Epithelial cell of esophagus (primary cell): ENCODE data around the gene MARCHF10.
A peak's percentile ranks its signal among the peaks of the same experiment; 100 is the strongest.

Experiments used
- DNase-seq: peaks from one replicate; pipeline ENCODE4 v3.0.0; 2010; ENCODE audit warnings: low read depth
- H3K4me3 ChIP-seq: 2 replicates; pipeline ENCODE4 v1.5.1; 2011; ENCODE audit warnings: mild to moderate bottlenecking, low read length, control low read depth
- TF ChIP-seq, protein P1 (sequence below): IDR thresholded peaks from 2 replicates; pipeline ENCODE4 v1.5.1; 2011; ENCODE audit warnings: low read depth, mild to moderate bottlenecking, low read length, control low read depth, inconsistent platforms; ENCODE audit not compliant: insufficient read depth; ENCODE audit errors: missing control alignments

The MARCHF10 gene

DNA sequence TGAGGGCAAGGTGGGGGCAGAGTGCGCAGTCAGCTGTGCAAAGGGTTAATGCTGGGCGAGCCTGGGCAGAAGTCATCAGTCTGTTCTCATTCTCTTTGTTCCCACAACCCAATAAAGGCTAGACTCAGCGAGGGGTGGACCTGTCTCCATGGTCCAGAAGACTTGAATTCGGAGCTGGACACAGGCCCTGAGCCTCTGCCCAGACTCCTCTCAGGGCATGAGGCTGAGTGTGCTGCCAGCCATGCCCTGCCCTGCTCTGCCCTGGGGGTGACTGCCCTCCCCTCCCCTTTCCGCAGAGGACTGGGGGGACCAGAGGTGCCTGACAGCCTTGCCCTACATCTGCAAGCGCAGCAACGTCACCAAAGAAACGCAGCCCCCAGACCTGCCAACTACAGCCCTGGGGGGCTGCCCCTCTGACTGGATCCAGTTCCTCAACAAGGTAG is 126.2 kb downstream of the MARCHF10 start:
- no peak for DNase-seq
- no peak overlapping the region for H3K4me3 ChIP-seq
- TF ChIP-seq, protein P1, sequence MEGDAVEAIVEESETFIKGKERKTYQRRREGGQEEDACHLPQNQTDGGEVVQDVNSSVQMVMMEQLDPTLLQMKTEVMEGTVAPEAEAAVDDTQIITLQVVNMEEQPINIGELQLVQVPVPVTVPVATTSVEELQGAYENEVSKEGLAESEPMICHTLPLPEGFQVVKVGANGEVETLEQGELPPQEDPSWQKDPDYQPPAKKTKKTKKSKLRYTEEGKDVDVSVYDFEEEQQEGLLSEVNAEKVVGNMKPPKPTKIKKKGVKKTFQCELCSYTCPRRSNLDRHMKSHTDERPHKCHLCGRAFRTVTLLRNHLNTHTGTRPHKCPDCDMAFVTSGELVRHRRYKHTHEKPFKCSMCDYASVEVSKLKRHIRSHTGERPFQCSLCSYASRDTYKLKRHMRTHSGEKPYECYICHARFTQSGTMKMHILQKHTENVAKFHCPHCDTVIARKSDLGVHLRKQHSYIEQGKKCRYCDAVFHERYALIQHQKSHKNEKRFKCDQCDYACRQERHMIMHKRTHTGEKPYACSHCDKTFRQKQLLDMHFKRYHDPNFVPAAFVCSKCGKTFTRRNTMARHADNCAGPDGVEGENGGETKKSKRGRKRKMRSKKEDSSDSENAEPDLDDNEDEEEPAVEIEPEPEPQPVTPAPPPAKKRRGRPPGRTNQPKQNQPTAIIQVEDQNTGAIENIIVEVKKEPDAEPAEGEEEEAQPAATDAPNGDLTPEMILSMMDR, result no peak

DNA sequence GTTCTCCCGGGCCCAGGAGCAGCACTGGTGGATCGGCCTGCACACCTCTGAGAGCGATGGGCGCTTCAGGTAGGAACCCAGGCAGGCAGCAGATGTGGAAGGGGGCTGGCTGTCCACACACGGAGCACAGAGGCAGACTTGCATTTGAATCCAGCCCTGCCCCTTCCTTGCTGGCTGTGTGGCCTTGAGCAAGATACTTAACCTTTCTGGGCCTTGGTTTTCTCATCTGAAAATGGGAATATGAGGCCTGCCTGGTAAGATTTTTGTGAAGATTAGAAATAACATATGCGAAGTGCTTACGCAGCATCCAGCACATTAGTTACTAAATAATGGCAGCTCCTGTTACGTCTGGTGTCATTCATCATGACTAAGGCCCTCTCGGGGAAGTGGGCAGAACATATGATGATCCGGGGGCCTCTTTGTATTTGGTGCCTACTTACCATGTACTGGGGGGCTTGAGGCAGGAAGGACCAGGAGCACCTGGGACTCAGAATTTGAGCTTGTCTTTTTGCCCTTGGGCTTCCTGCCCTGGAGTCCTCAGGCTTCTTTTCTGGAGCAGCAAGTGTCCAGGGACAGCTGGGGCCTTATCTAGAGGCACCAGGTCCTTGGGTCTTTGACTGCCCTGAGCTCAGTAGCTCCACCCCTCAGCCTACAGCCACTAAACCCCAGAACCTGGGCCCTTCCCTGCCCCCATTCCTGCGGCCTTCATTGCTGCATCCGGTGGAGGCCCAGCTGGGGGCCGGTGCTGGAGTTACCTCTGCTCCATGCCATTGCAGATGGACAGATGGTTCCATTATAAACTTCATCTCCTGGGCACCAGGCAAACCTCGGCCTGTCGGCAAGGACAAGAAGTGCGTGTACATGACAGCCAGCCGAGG is 126.8 kb downstream of the MARCHF10 start:
- no peak for DNase-seq
- no peak overlapping the region for H3K4me3 ChIP-seq
- TF ChIP-seq, protein P1, result no peak

- DNase-seq, result peak; percentile 55
- TF ChIP-seq, protein P1, result no peak
- no peak overlapping the region for H3K4me3 ChIP-seq
These were observed 127.5 kb downstream of the MARCHF10 start for GRCh38 chr17:62680541-62681052.

DNA sequence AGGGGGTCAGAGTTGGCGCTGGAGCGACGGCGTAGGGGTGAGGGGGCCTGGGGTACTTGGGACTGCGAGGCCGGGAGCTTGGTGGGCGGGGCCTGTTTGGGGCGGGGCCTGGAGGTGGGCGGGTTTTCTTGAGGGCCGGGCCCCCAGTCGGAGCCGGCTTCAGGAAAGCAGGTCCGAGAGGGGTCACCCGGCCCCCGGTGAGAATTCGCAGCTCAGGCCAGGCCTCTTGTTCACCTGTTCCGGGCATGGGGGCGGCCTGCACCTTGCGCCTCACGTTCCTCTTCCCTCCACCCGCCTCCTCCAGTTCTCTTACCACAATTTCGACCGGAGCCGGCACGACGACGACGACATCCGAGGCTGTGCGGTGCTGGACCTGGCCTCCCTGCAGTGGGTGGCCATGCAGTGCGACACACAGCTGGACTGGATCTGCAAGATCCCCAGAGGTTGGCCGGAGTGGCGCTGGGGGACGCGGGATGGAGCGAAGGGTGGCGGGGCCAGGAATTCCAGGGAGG is 128.2 kb downstream of the MARCHF10 start:
- TF ChIP-seq, protein P1, result no peak
- H3K4me3 ChIP-seq, result no peak overlapping the region
- no peak for DNase-seq

DNA sequence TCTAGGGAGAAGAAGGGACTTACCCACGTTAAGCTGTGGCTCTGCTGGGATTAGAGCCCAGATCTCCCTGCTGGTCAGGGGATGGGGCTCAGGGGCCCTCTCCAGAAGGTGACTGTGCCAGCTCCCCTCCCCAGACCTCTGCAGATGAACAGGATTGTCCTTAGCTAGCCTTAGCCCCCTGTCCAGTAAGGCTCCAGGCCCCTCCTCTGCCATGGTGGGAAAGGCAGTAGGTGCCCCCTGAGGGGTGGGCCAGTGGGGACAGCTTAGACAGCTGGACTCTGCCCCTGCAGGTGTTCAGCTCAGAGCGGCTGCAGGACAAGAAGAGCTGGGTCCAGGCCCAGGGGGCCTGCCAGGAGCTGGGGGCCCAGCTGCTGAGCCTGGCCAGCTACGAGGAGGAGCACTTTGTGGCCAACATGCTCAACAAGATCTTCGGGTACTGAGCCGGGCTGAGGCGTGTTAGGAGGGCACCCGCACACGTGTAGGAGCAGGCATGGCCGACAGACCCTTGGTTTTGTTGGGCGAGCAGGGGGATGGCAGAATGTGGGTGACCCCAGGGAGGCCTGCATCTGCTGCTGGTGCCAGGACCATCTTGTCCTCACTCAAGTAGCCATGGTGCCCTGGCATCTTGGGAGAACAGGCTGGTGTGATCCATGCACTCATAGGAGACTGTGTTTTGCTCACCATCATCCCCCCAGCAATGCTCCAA is 129.7 kb downstream of the MARCHF10 start:
- DNase-seq, result no peak
- H3K4me3 ChIP-seq, result no peak overlapping the region
- TF ChIP-seq, protein P1, result no peak

DNA sequence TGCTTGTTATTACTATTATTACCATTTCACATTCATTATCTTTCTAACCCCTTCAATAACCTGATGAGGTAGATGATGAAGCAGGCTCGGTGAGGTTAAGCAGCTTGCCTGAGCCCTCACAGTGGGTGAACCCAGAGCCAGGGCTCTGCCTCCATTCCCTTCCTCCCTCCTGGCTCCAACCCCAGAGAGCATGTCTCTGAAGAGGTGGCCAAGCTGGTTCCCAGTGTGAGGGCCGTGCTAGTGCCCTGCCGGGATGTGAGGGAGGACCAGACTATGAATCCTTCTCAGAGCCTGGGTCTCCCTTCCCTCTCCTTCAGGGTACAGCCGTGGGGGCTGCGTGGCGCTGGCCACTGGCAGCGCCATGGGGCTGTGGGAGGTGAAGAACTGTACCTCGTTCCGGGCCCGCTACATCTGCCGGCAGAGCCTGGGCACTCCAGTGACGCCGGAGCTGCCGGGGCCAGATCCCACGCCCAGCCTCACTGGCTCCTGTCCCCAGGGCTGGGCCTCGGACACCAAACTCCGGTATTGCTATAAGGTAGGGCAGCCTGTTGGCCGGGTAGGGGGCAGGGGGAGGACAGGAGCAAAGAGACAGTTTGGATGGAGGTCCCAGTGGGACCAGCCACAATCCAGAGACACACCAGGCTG is 131.0 kb downstream of the MARCHF10 start:
- no peak overlapping the region for H3K4me3 ChIP-seq
- no peak for DNase-seq
- TF ChIP-seq, protein P1, result no peak
